Pancreas (tissue), 10 donors: Measurements from ENCODE around the gene INO80E. TPM values are rescaled to one million over a fixed set of nuclear protein-coding genes. Genes with fewer than 3 reads are reported as not detected.

Experiments
- ATAC-seq, 4 donors: fragments of 200-7000 bp; cut with Tn5 transposase; one replicate each; pipeline versions ENCODE4 v1.8.0 to v1.9.1; 2020; ENCODE audit warnings: mild to moderate bottlenecking in 4 of 4, moderate library complexity in 4 of 4
- DNase-seq, 6 donors: peaks; one replicate each; pipeline ENCODE4 v3.0.0-alpha.2; 2020
- FAIRE-seq: peaks from 2 replicates; lab custom pipeline; 2012; peaks lifted over from hg19 to GRCh38; lab: Jason Lieb, UNC
- H3K27ac ChIP-seq, 4 donors: fragments of 200-600 bp; sonication (generic); 1 replicate in 3 of 4; 2 replicates in 1 of 4; pipeline versions ENCODE4 v1.5.0 to v1.8.0; 2020
- H3K27me3 ChIP-seq, 4 donors: fragments of 200-600 bp; one replicate each; pipeline ENCODE4 v1.8.0; 2021
- H3K36me3 ChIP-seq, 3 donors: fragments of 200-600 bp; sonication (generic) in 1 of 3; one replicate each; pipeline versions ENCODE4 v1.5.0 to v1.8.0; 2020 to 2021
- H3K4me1 ChIP-seq, 3 donors: fragments of 200-600 bp; one replicate each; pipeline ENCODE4 v1.8.0; 2021
- H3K4me3 ChIP-seq, 4 donors: fragments of 200-600 bp; sonication (generic) in 2 of 4; one replicate each; pipeline versions ENCODE4 v1.5.0 to v1.8.0; 2020 to 2021
- H3K9me3 ChIP-seq, 4 donors: fragments of 200-600 bp; one replicate each; pipeline ENCODE4 v1.8.0; 2021
- CTCF ChIP-seq, 4 donors: fragments of 200-600 bp; sonication (generic) in 3 of 4; IDR thresholded peaks; one replicate each; pipeline versions ENCODE4 v1.5.0 to v1.8.0; 2021; ENCODE audit warnings: antibody characterized with exemption in 4 of 4
- WGBS, 2 donors: extraction: QIAGEN DNeasy Blood & Tissue Kit; methylation state at CpG; one replicate each; pipeline ENCODE4 v1.1.7; 2013; 5-methylcytosine and 5-hydroxymethylcytosine counted together
- intact Hi-C, 3 donors: fragments of 100-400 bp; cut with DNase I; formaldehyde crosslinking; loops; one replicate each; pipeline versions ENCODE4 v1.11.1 to v1.14.2; 2022
- polyA plus RNA-seq, 2 donors: library from polyadenylated mRNA; stranded (reverse); fragments of 200-250 nt; gene quantifications; one replicate each; pipeline ENCODE4 v1.2.3, GENCODE V29; 2013
- total RNA-seq, 6 donors: library from RNA; stranded (reverse); fragmentation: NEBNext Ultra II Directional in 4 of 6; extraction: Animal tissue kit (Norgen Biotek cat#: 25700) in 4 of 6; gene quantifications; one replicate each; pipeline versions ENCODE4 v1.2.1 to v1.2.4, GENCODE V29; 2021 to 2023
- donor health status: healthy with polysubstance abuse.
- donor health status: DM: no; HTN: no; CAD: no; lungs with moderate emphysema.
- donor health status: DM: no; HTN: no; CAD: no.
- donor health status: control.
- donor health status: control.
- donor health status: Bipolar disorder and iron deficiency.
- donor health status: DM: yes; HTN: yes; CAD: no.
- donor health status: DM: no; HTN: no; CAD: no.
- donor health status: DM: no; HTN: no; CAD: no.
- donor health status: DM: yes; HTN: yes; CAD: no.

Gene INO80E
- total and polyA plus RNA-seq, 8 donors = 24.0 to 113 (median 32.5) TPM

- FAIRE-seq (no peak), DNase-seq (peak in 1 of 6 donors; percentile 32), ATAC-seq (no peak)
- H3K36me3 ChIP-seq = peaks cover 0 to 49% (median 25%) of the 10 kb centered on the region in 3 donors
- no peaks in the 10 kb centered on the region for H3K27me3 ChIP-seq
- H3K9me3 ChIP-seq = no peaks in the 10 kb centered on the region
- H3K4me1 ChIP-seq = no peaks in the 10 kb centered on the region
- no peak for TF ChIP-seq CTCF (IDR thresholded peaks at IDR 0.05)
- no peak overlapping the region for H3K27ac ChIP-seq
- 92 to 95% methylated on average over 29 to 35 of the region's 35 CpGs for WGBS, 2 donors
- intact Hi-C loops = no loop called here
- H3K4me3 ChIP-seq = no peak overlapping the region
Observed at GRCh38 chr16:29987371-29988085, 8.5 kb upstream of the INO80E start.

- 93 to 95% methylated on average over 16 to 17 of the region's 17 CpGs for WGBS, 2 donors
- Histone ChIP-seq H3K27ac (no peak overlapping the region), H3K36me3 (peaks cover 0 to 40% (median 18%) of the 10 kb centered on the region in 3 donors), H3K4me3 (no peak overlapping the region), H3K27me3 (no peaks in the 10 kb centered on the region), H3K4me1 (no peaks in the 10 kb centered on the region), H3K9me3 (no peaks in the 10 kb centered on the region)
- intact Hi-C loops = no loop called here
- DNase-seq = peak in 1 of 6 donors; percentile 17
- no peak for TF ChIP-seq CTCF (IDR thresholded peaks at IDR 0.05)
- no peak for ATAC-seq
- no peak for FAIRE-seq
Observed at GRCh38 chr16:29988346-29989075, 7.5 kb upstream of the INO80E start.

- peaks cover 0 to 2% (median 0%) of the 10 kb centered on the region in 3 donors for H3K4me1 ChIP-seq
- 89 to 91% methylated on average over 23 of the region's 23 CpGs for WGBS, 2 donors
- H3K9me3 ChIP-seq = no peaks in the 10 kb centered on the region
- TF ChIP-seq CTCF (IDR thresholded peaks at IDR 0.05) = no peak
- no peak for ATAC-seq
- H3K27ac ChIP-seq = no peak overlapping the region
- no peak overlapping the region for H3K4me3 ChIP-seq
- no peaks in the 10 kb centered on the region for H3K27me3 ChIP-seq
- DNase-seq = no peak
- intact Hi-C loops = no loop called here
- no peak for FAIRE-seq
- H3K36me3 ChIP-seq = peaks cover 0 to 32% (median 10%) of the 10 kb centered on the region in 3 donors
Observed at GRCh38 chr16:29989111-29989858, 6.8 kb upstream of the INO80E start.

- no peak overlapping the region for H3K4me3 ChIP-seq
- peaks cover 0 to 4% (median 4%) of the 10 kb centered on the region in 3 donors for H3K4me1 ChIP-seq
- H3K36me3 ChIP-seq = peaks cover 0 to 24% (median 6%) of the 10 kb centered on the region in 3 donors
- no peak for DNase-seq
- no peaks in the 10 kb centered on the region for H3K27me3 ChIP-seq
- intact Hi-C loops = no loop called here
- TF ChIP-seq CTCF (IDR thresholded peaks at IDR 0.05) = no peak
- H3K9me3 ChIP-seq = no peaks in the 10 kb centered on the region
- whole genome bisulfite sequencing, 2 donors = 65 to 66% methylated on average over 2 of the region's 2 CpGs
- ATAC-seq = no peak
- no peak for FAIRE-seq
- no peak overlapping the region for H3K27ac ChIP-seq
Observed at GRCh38 chr16:29990034-29990433, 6.0 kb upstream of the INO80E start.
